ES-I3 (cell line): Measurements from ENCODE around the gene HDDC2.

Experiments
- H3K36me3 ChIP-seq: 2 replicates; pipeline ENCODE4 v1.6.1; 2013; ENCODE audit warnings: mild to moderate bottlenecking, low read length, control low read depth, moderate library complexity; ENCODE audit not compliant: insufficient read depth
- H3K4me1 ChIP-seq: 2 replicates; pipeline ENCODE4 v1.6.1; 2013; ENCODE audit warnings: mild to moderate bottlenecking, control low read depth, low read length; ENCODE audit not compliant: insufficient read depth
- H3K9ac ChIP-seq: 2 replicates; pipeline ENCODE4 v1.6.1; 2013; ENCODE audit warnings: low read depth, mild to moderate bottlenecking, low read length, moderate library complexity
- H3K9me3 ChIP-seq: 2 replicates; pipeline ENCODE4 v1.6.1; 2013; ENCODE audit warnings: mild to moderate bottlenecking, low read length, moderate library complexity; ENCODE audit not compliant: control insufficient read depth, insufficient read depth

HDDC2 gene

DNA sequence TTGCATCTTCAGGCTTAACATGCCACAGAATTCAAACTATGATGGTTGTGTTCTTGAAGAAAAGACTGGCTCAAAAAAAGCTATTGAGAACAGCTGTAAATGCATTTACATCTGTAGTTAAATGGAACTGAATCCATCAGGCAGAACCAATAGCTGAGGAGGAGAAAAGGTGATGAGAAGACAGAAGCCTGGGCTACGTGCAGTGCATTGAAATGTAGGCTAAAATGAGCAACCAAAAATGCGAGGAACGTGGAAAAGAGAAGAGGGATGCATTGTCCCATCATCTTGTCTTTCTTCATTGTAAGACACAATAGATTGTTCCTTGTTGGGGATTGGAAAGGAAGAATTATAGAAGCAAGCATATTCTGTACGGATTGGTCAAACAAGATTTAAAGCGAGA lies 13.8 kb upstream of the HDDC2 start:
- H3K9ac ChIP-seq, result no peak overlapping the region
- no peaks in the 10 kb centered on the region for H3K9me3 ChIP-seq
- H3K4me1 ChIP-seq, result peaks cover 7% of the 10 kb centered on the region
- H3K36me3 ChIP-seq, result no peaks in the 10 kb centered on the region

GRCh38 chr6:125314009-125314581 lies 12.3 kb upstream of the HDDC2 start:
- H3K4me1 ChIP-seq, result peaks cover 7% of the 10 kb centered on the region
- H3K9ac ChIP-seq, result no peak overlapping the region
- no peaks in the 10 kb centered on the region for H3K36me3 ChIP-seq
- H3K9me3 ChIP-seq, result no peaks in the 10 kb centered on the region

DNA sequence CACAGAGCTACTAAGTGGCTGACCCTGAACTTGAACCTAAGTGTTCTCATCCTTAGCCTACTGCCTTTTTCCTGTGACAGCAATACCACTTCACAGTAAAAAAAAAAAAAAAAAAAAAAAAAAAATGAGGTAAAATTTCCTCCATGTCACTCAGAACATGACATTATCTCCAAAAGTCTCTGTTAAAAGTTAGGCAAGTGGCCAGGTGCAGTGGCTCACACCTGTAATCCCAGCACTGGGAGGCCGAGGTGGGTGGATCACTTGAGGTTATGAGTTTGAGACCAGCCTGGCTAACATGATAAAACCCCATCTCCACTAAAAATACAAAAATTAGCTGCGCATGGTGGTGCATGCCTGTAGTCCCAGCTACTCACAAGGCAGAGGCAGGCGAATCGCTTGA lies 11.2 kb upstream of the HDDC2 start:
- H3K9me3 ChIP-seq, result no peaks in the 10 kb centered on the region
- H3K4me1 ChIP-seq, result peaks cover 7% of the 10 kb centered on the region
- no peaks in the 10 kb centered on the region for H3K36me3 ChIP-seq
- no peak overlapping the region for H3K9ac ChIP-seq

- Histone ChIP-seq H3K9ac (no peak overlapping the region), H3K4me1 (peaks cover 7% of the 10 kb centered on the region), H3K36me3 (no peaks in the 10 kb centered on the region), H3K9me3 (no peaks in the 10 kb centered on the region)
Observed at GRCh38 chr6:125312478-125312877, 10.7 kb upstream of the HDDC2 start.

- H3K36me3 ChIP-seq, result no peaks in the 10 kb centered on the region
- no peak overlapping the region for H3K9ac ChIP-seq
- H3K9me3 ChIP-seq, result no peaks in the 10 kb centered on the region
- peaks cover 7% of the 10 kb centered on the region for H3K4me1 ChIP-seq
Observed at GRCh38 chr6:125310994-125311649, 9.4 kb upstream of the HDDC2 start.

GRCh38 chr6:125307964-125308615 lies 6.3 kb upstream of the HDDC2 start:
- Histone ChIP-seq H3K9ac (no peak overlapping the region), H3K9me3 (0 out of 2 replicates have a peak, but pooled peaks cover 4% of the 10 kb centered on the region), H3K36me3 (no peaks in the 10 kb centered on the region), H3K4me1 (peaks cover 4% of the 10 kb centered on the region; the same call in 1 of the 2 replicates)

DNA sequence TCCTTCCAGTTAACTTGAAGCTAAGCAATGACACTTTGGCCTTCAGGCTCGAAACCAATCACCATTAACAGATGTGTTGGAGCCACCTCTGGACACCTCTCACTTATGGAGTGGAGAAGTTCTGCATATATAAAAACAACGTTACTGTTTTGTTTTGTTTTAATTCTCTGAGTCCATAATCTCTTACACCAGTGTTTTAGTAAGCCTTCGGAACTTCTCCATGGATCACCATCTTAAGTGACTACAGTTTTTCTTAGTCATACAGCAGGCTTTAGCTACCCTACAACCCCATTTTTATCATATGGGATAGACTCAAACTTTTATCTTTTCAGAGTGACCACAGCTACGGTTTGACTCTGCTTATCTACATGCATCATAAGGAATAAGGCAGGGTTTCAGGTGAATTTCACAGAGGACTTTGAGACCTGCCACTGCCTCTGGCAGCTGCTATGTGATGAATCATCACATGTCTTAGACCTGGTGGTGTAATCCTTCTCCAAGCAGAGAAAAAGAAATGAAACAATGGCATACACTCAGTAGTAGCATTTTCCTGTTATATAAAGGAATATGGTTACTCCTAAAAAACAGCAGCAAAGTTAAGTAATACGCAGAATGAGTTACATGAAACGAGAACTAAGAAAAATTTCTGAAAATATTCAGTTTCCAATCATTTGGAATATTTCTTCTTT lies 5.5 kb upstream of the HDDC2 start:
- Histone ChIP-seq H3K9ac (no peak overlapping the region), H3K36me3 (no peaks in the 10 kb centered on the region), H3K9me3 (0 out of 2 replicates have a peak, but pooled peaks cover 4% of the 10 kb centered on the region), H3K4me1 (no peaks in the 10 kb centered on the region)

GRCh38 chr6:125306756-125307149 lies 5.0 kb upstream of the HDDC2 start:
- H3K9me3 ChIP-seq, result 0 out of 2 replicates have a peak, but pooled peaks cover 4% of the 10 kb centered on the region
- H3K4me1 ChIP-seq, result no peaks in the 10 kb centered on the region
- no peak overlapping the region for H3K9ac ChIP-seq
- H3K36me3 ChIP-seq, result no peaks in the 10 kb centered on the region

- Histone ChIP-seq H3K4me1 (no peaks in the 10 kb centered on the region), H3K36me3 (no peaks in the 10 kb centered on the region; the same call in 1 of the 2 replicates), H3K9ac (no peak overlapping the region), H3K9me3 (0 out of 2 replicates have a peak, but pooled peaks cover 4% of the 10 kb centered on the region)
Observed at GRCh38 chr6:125304970-125305660, 3.3 kb upstream of the HDDC2 start.

DNA sequence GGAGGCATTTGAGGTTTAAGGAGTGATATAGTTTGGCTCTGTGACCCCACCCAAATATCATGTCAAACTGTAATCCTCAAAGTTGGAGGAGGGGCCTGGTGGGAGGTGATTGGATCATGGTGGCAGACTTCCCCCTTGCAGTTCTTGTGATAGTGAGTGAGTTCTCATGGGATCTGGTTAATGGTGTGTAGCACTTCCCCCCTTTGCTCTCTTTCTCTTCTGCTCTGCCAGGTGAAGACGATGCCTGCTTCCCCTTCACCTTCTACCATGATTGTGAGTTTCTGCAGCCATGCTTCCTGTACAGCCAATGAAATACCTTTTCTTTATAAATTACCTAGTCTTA lies 1.7 kb upstream of the HDDC2 start:
- Histone ChIP-seq H3K4me1 (no peaks in the 10 kb centered on the region), H3K36me3 (peaks cover 14% of the 10 kb centered on the region), H3K9ac (no peak overlapping the region), H3K9me3 (0 out of 2 replicates have a peak, but pooled peaks cover 4% of the 10 kb centered on the region)

DNA sequence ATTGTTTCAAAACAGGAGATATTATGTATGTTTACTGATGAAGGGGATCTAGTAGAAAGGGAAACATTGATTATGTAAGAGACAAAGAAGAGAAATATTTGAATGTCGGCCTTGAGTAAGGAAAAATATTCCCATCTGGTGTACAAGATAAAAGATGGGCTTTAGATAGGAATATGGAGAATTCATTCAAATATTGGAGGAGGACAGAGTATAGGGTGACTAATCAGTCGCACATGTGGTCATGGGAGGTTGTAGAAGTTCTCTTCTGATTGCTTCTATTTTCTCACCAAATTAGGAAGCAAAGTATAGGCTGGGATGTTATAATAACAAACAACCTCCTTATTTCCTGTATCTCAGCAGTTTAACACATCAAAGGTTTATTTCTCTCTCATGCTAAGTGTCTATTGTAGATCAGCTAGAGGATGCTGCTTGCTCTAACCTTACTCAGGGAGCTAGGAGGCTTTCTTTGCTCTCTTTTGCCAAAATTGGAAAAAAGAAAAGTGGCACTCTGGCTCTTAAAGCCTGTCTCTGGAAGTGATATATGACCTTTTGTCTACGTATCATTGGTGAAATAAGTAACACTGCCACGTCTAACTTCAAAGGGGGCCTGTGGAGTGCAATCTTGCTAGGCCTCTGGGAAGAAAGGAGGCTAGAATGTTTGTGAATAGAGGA lies 1.2 kb upstream of the HDDC2 start:
- Histone ChIP-seq H3K9me3 (0 out of 2 replicates have a peak, but pooled peaks cover 4% of the 10 kb centered on the region), H3K4me1 (no peaks in the 10 kb centered on the region), H3K9ac (no peak overlapping the region), H3K36me3 (peaks cover 16% of the 10 kb centered on the region)

DNA sequence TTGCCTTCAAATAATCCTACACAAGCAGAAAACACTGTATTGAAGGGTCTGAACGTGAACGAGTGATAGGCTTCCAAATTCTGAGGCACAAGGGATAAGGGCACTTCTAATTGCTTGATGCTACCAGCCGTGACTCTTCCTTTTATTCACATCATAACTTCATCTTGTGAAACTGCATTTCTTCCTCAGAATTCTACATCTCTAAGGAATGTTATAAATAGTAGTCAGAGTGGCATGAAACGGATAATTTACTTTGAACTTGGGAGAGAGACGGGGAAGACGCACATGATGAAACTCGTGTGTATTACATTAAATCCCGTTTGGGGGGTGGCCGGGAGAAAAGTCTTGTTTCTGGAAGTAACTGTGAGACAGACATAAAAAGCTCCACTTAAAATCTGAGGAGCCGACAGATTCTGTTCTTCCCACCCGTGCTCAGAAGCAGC lies 754 bp downstream of the HDDC2 start:
- 0 out of 2 replicates have a peak, but pooled peaks cover 4% of the 10 kb centered on the region for H3K9me3 ChIP-seq
- H3K36me3 ChIP-seq, result peaks cover 28% of the 10 kb centered on the region
- H3K9ac ChIP-seq, result peak overlapping the region; percentile 93
- no peaks in the 10 kb centered on the region for H3K4me1 ChIP-seq

GRCh38 chr6:125299257-125299656 lies 2.5 kb downstream of the HDDC2 start:
- Histone ChIP-seq H3K9ac (no peak overlapping the region), H3K9me3 (no peaks in the 10 kb centered on the region), H3K4me1 (no peaks in the 10 kb centered on the region), H3K36me3 (peaks cover 28% of the 10 kb centered on the region)

DNA sequence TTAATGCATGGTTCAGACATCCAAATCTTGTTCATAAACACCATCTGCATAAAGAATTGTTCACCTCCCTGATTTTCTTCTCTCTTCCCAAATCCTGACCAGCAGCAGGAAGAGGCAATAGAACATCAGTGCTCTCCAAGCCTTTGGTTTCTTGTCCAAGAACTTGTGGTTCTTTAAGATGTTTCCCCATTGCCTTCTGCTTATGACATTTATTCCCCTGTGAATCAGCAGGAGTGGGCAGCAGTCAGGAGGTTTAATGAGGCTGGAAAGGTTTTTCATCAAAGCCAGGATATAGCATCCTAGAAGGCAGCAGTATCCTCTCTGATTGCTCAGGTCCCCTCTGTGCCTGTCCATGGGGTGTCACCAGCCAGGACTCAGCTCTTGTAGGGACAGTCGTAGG lies 5.3 kb downstream of the HDDC2 start:
- Histone ChIP-seq H3K9me3 (no peaks in the 10 kb centered on the region), H3K4me1 (no peaks in the 10 kb centered on the region), H3K9ac (no peak overlapping the region), H3K36me3 (peaks cover 32% of the 10 kb centered on the region)
